Uterus (tissue), 4 donors: ENCODE measurements around the gene MAGI2. TPM values are rescaled to one million over a fixed set of nuclear protein-coding genes. Genes with fewer than 3 reads are reported as not detected.
"Not testable (repeated sequence)": the region's sequence is repeated elsewhere in the genome, so short reads cannot be mapped to it uniquely, and the experiment has no call there.

Experiments used
- DNase-seq, 2 donors: peaks; one replicate each; pipeline ENCODE4 v3.0.0-alpha.2; 2019 to 2020
- H3K27ac ChIP-seq, 2 donors: fragments of 200-600 bp; sonication (generic); 1 replicate in 1 of 2; 2 replicates in 1 of 2; pipeline ENCODE4 v1.5.1; 2016 to 2018
- H3K27me3 ChIP-seq, 2 donors: fragments of 200-600 bp; sonication (generic); one replicate each; pipeline ENCODE4 v1.5.1; 2018 to 2019; ENCODE audit warnings: control low read depth in 1 of 2
- H3K36me3 ChIP-seq, 2 donors: fragments of 200-600 bp; sonication (generic); one replicate each; pipeline ENCODE4 v1.5.1; 2019; ENCODE audit warnings: control low read depth in 1 of 2
- H3K4me1 ChIP-seq, 2 donors: fragments of 200-600 bp; sonication (generic); one replicate each; pipeline ENCODE4 v1.5.1; 2018 to 2019; ENCODE audit warnings: control low read depth in 1 of 2
- H3K4me3 ChIP-seq, 2 donors: fragments of 200-600 bp; sonication (generic); 1 replicate in 1 of 2; 2 replicates in 1 of 2; pipeline ENCODE4 v1.5.1; 2018 to 2019; ENCODE audit warnings: mild to moderate bottlenecking in 1 of 2
- H3K9me3 ChIP-seq, 2 donors: fragments of 200-600 bp; sonication (generic); one replicate each; pipeline ENCODE4 v1.5.1; 2019; ENCODE audit warnings: control low read depth in 1 of 2
- POLR2A ChIP-seq, 2 donors: fragments of 450-650 bp; IDR thresholded peaks; one replicate each; pipeline ENCODE4 v1.6.1; 2016; ENCODE audit warnings: antibody characterized with exemption in 2 of 2, mild to moderate bottlenecking in 1 of 2, moderate library complexity in 1 of 2
- intact Hi-C: fragments of 100-400 bp; cut with DNase I; formaldehyde crosslinking; loops from one replicate; pipeline ENCODE4 v1.15.1; 2023; ENCODE audit warnings: low total_unique reads
- total RNA-seq, 4 donors: library from RNA; depleted of rRNA in 3 of 4; stranded (reverse); fragments of >200 nt in 3 of 4; gene quantifications; one replicate each; pipeline versions ENCODE4 v1.1.0 to v1.2.4, GENCODE V29; 2014 to 2023
- TF ChIP-seq, protein P1 (sequence below), 4 experiments: fragments of 200-600 bp in 2 of 4; fragments of 450-650 bp in 2 of 4; sonication (generic) in 2 of 4; IDR thresholded peaks; one replicate each; pipeline ENCODE4 v1.5.1; 2016 to 2019; ENCODE audit warnings: antibody characterized with exemption in 4 of 4, mild to moderate bottlenecking in 2 of 4, moderate library complexity in 1 of 4
- donor health status: DM: yes; HTN: yes; CAD: no.

Gene MAGI2
- total RNA-seq, 4 donors from 2014 or later: 5.3 to 23.2 (median 13.8) TPM

DNA sequence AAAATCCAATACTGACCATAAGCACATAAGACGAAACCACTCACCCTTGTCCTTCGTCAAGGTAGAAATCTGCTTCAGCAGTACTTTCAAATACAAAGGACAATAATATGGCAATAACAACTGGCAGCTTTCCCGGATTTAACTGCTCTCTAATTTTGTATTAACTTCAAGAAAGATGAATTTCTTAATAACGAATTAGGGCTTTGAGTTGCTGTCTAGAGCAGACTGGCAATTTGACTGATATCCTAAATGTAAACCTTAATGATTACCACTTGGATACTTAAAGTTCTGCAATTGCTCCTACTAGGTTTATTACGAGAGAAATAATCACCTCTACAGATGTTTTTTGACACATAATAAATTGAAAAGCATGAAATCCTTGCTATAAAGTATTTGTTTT lies 418.7 kb downstream of the MAGI2 start:
- DNase-seq: no peak
- Histone ChIP-seq H3K4me1 (no peaks in the 10 kb centered on the region), H3K9me3 (no peaks in the 10 kb centered on the region), H3K27ac (no peak overlapping the region), H3K27me3 (no peaks in the 10 kb centered on the region), H3K36me3 (no peaks in the 10 kb centered on the region), H3K4me3 (no peak overlapping the region)
- TF ChIP-seq POLR2A (IDR thresholded peaks at IDR 0.05): no peak
- TF ChIP-seq, protein P1, sequence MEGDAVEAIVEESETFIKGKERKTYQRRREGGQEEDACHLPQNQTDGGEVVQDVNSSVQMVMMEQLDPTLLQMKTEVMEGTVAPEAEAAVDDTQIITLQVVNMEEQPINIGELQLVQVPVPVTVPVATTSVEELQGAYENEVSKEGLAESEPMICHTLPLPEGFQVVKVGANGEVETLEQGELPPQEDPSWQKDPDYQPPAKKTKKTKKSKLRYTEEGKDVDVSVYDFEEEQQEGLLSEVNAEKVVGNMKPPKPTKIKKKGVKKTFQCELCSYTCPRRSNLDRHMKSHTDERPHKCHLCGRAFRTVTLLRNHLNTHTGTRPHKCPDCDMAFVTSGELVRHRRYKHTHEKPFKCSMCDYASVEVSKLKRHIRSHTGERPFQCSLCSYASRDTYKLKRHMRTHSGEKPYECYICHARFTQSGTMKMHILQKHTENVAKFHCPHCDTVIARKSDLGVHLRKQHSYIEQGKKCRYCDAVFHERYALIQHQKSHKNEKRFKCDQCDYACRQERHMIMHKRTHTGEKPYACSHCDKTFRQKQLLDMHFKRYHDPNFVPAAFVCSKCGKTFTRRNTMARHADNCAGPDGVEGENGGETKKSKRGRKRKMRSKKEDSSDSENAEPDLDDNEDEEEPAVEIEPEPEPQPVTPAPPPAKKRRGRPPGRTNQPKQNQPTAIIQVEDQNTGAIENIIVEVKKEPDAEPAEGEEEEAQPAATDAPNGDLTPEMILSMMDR (IDR thresholded peaks at IDR 0.05): no peak
- intact Hi-C loops: no loop called here

DNA sequence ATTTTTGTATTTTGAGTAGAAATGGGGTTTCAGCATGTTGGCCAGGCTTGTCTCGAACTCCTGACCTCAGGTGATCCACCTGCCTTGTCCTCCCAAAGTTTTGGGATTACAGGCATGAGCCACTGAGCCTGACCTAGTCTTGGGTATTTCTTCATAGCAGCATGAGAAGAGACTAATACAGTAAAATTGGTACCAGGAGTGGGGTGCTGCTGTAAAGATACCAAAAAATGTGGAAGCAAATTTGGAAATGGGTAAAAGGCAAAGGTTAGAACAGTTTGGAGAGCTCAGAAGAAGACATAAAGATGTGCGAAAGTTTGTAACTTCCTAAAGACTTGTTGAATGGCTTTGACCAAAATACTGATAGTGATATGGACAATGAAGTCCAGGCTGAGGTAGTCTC lies 433.8 kb downstream of the MAGI2 start:
- H3K4me3 ChIP-seq, H3K27me3 ChIP-seq, H3K36me3 ChIP-seq, H3K4me1 ChIP-seq, H3K27ac ChIP-seq, H3K9me3 ChIP-seq, intact Hi-C loops, DNase-seq: not testable (repeated sequence)

DNA sequence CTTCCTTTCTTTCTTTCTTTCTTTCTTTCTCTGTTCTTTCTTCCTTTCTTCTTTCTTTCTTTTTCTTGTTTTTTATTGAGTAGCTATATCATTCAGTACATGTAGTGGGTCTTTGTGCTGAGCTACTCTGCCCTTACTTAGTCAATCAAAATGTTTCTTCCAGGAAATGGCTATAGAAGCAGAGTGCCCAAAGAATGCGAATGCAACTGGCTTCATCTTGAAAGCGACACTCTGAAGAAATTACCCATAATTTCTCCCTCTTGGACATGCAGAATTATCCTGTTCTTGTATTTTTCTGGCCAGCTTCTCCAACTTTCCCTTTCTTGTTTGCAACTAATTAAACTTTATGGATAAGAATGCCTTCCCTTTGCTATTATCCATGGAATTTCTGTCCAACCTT lies 441.5 kb downstream of the MAGI2 start:
- H3K36me3 ChIP-seq: no peaks in the 10 kb centered on the region
- no peak for DNase-seq
- no peak overlapping the region for H3K27ac ChIP-seq
- no peaks in the 10 kb centered on the region for H3K27me3 ChIP-seq
- no peak overlapping the region for H3K4me3 ChIP-seq
- intact Hi-C loops: no loop called here
- no peaks in the 10 kb centered on the region for H3K9me3 ChIP-seq
- no peak for TF ChIP-seq POLR2A (IDR thresholded peaks at IDR 0.05)
- TF ChIP-seq, protein P1 (IDR thresholded peaks at IDR 0.05): no peak
- no peaks in the 10 kb centered on the region for H3K4me1 ChIP-seq

DNA sequence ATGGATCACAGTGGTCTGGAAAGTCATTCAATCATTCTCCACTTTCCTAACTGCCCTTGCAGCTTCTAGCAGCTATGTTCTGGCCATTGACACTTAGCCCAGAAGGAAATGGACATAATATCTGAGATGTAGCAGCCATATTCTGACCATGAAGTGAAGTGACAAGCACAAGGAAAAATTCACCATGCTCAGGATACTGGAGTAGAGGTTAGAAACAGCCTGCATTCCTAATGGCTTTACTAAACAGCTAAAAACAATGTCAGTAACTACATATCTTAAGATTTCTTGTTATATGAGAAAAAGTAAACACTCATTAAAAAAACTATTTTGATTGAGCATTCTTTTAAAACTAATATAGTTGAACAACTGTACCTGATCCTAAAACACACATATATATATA lies 443.8 kb downstream of the MAGI2 start:
- TF ChIP-seq, protein P1 (IDR thresholded peaks at IDR 0.05): no peak
- TF ChIP-seq POLR2A (IDR thresholded peaks at IDR 0.05): no peak
- H3K4me3 ChIP-seq: no peak overlapping the region
- H3K27ac ChIP-seq: no peak overlapping the region
- no peaks in the 10 kb centered on the region for H3K27me3 ChIP-seq
- no peaks in the 10 kb centered on the region for H3K9me3 ChIP-seq
- H3K36me3 ChIP-seq: no peaks in the 10 kb centered on the region
- intact Hi-C loops: no loop called here
- H3K4me1 ChIP-seq: no peaks in the 10 kb centered on the region
- no peak for DNase-seq

DNA sequence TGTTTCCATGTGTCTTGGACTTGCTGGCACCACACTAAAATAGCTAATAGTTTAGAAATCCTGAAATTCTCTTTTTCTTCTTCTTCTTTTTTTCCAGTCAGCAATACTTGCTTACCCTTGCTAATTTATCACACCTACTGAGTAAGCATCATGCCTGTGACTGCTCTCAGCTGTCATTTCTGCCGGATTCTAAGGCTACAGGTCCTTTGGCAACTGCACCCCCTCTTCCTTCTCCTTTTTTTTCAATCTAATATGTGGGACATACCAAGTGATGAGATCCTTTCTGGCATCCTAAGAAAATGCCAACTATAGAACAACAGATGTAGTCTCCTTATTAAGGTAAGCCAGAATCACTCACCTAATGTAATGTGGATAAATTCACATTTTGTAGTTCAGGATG lies 444.7 kb downstream of the MAGI2 start:
- Histone ChIP-seq H3K36me3 (no peaks in the 10 kb centered on the region), H3K27ac (no peak overlapping the region), H3K9me3 (no peaks in the 10 kb centered on the region), H3K4me3 (no peak overlapping the region), H3K4me1 (no peaks in the 10 kb centered on the region), H3K27me3 (no peaks in the 10 kb centered on the region)
- no peak for DNase-seq
- TF ChIP-seq, protein P1 (IDR thresholded peaks at IDR 0.05): no peak
- intact Hi-C loops: no loop called here

DNA sequence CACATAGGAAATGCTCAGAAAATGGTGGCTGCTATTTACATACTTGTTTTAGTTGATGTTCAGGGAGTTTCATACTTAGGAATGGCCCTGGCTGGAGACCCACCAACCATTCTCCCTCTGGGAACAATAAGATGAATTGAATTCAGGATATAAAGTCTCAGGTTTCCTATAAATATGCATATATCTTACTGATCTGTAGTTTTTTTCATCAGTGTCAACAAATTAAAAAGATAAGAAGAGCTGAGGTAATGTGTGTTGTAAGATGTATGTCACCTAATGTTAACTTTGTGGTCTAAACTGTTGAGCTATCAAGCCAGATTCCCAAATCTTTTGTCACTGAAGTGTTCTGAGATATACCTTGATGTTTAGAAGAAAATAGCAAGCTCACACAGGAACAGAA lies 457.5 kb downstream of the MAGI2 start:
- intact Hi-C loops: no loop called here
- H3K27me3 ChIP-seq: no peaks in the 10 kb centered on the region
- H3K4me1 ChIP-seq: no peaks in the 10 kb centered on the region
- no peak for TF ChIP-seq POLR2A (IDR thresholded peaks at IDR 0.05)
- TF ChIP-seq, protein P1 (IDR thresholded peaks at IDR 0.05): no peak
- H3K4me3 ChIP-seq: no peak overlapping the region
- DNase-seq: no peak
- no peak overlapping the region for H3K27ac ChIP-seq
- H3K36me3 ChIP-seq: no peaks in the 10 kb centered on the region
- H3K9me3 ChIP-seq: no peaks in the 10 kb centered on the region
